ENCODE data around the gene HCFC1R1. TPM values are rescaled to one million over a fixed set of nuclear protein-coding genes. Genes with fewer than 3 reads are reported as not detected.

HCFC1R1 gene
- total and polyA plus RNA-seq, 12 donors, result 29.7 to 609 (median 63.5) TPM

DNA sequence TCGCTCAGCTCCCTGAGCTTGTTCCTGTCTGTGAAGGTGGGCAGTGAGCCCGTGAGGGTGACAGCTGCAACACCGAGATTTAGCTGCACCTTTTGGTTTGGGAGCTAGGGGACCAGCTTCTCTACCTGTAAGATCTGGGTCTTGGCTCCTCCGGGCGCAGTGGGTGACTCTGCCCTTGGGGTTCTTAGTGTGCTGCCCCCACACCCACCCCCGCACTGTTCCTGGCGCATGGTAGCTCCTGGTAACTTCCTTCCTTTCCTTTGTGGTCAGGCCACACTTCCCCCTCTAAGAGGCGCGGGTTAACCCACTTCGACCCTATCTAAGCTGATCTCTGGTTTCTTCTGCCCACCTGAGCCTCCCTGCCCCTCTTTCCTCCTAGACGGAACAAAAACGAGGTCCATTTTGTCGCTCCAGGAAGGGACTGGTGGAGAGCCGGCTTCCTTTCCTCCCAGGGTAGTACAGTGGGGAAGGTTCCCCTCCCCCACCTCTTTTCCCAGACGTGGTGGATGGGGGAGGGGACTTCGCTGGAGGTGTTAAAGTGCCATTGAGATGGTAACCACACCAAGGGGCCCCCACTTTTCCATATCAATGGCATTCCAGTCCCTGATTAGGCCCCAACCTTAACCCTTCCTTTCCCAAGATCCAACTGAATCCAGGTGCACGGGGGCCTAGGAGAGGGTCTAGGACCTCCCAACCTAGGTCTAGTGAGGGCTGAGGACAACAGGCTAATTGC lies 15.6 kb downstream of the HCFC1R1 start:
- no peaks in the 10 kb centered on the region for H3K9me3 ChIP-seq (replicated peaks in 1 of 3)
- peaks cover 0 to 4% of the 10 kb centered on the region in 2 donors for H3K4me1 ChIP-seq (replicated peaks in 1 of 2)
- intact Hi-C loops (cut with DNase I), result no loop called here
- 18 to 23% (median 19%) methylated on average over 15 to 17 of the region's 17 CpGs for WGBS, 4 donors
- peaks cover 12% of the 10 kb centered on the region for H3K27me3 ChIP-seq
- no peaks in the 10 kb centered on the region for H3K36me3 ChIP-seq (replicated peaks in 1 of 2)
- H3K27ac ChIP-seq, result no peak overlapping the region
- TF ChIP-seq POLR2A (IDR thresholded peaks at IDR 0.05), result no peak
- TF ChIP-seq CTCF (IDR thresholded peaks at IDR 0.05), result no peak
- DNase-seq, result no peak
- no peak overlapping the region for H3K4me3 ChIP-seq

DNA sequence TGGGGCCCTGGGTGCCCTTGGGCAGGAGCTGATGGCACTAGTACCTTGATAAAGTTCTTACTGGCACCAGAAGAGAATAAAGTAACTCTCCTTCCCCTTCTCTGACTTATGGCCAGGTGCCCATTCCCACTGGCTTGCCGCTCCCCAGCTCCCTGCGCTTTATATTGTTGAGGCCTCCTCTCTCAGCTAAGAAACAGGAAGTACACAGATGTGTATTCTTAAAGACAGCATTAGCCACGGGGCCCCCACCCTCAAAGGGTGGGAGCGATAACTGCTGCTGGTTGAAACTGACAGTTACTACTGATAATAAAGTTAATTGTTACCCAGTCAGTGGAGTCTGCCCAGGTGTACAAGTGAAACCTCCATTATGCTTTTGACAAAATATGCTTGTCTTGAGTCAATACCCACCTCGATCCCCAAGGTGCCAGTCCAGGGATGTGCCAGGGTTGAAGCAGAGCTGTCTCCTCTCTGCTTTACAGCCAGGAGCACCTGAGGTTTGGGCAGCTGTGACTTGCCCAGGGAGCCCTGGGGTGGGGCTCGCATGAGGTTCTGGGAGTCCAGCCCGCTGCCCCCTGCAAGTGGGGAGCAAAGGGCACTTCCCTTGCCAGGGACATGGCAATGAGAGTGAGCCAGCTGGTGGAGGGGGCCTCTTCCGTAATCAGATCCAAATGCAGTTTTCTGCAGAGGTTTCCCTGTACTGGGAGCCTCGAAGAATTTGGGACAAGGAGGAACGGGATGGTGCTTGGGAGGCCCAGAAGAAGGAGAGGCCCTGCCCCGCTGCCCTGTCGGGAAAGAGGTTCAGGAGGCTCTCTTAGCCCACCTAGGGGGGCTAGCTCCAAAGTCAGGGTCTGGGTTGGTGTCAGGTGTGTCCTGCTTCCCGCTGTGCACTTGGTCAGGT lies 16.4 kb downstream of the HCFC1R1 start:
- intact Hi-C loops (cut with DNase I), result no loop called here
- Histone ChIP-seq H3K36me3 (replicated peaks in 1 of 2) (no peaks in the 10 kb centered on the region), H3K4me3 (no peak overlapping the region), H3K9me3 (replicated peaks in 1 of 3) (no peaks in the 10 kb centered on the region), H3K4me1 (replicated peaks in 1 of 2) (peaks cover 0 to 4% of the 10 kb centered on the region in 2 donors), H3K27ac (no peak overlapping the region), H3K27me3 (peaks cover 12% of the 10 kb centered on the region)
- TF ChIP-seq POLR2A (IDR thresholded peaks at IDR 0.05) (no peak), CTCF (IDR thresholded peaks at IDR 0.05) (no peak)
- WGBS, 4 donors, result 51 to 71% (median 57%) methylated on average over 9 to 13 of the region's 13 CpGs
- DNase-seq, result no peak

DNA sequence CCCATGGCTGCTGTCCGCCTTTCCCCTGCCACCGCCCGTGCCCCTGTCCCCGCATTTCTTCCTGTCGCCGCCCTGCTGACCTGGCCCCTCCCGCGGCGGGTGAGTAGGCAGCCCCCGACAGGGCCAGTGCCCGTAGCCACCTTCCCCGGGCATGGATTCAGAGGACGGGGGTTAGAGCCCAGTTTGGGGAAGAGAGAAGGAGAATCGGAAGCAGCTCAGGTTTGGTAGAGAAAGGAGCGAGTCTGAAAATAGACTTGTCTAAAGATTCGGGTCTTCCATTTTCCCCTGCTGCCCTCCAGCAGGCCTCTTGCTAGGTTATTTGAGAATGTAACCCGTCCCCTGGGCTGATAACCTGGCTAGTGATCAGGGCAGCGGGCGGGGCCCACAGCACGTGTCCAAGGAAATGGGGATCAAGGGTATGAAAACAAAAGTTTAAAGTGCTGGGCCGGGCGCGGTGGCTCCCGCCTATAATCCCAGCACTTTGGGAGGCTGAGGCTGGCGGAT lies 18.9 kb downstream of the HCFC1R1 start:
- TF ChIP-seq POLR2A (IDR thresholded peaks at IDR 0.05), result no peak
- no peak for TF ChIP-seq CTCF (IDR thresholded peaks at IDR 0.05)
- no peak overlapping the region for H3K27ac ChIP-seq
- DNase-seq, result no peak
- WGBS, 4 donors, result 9 to 15% (median 10%) methylated on average over 18 to 25 of the region's 25 CpGs
- H3K27me3 ChIP-seq, result peaks cover 12% of the 10 kb centered on the region
- H3K4me1 ChIP-seq (replicated peaks in 1 of 2), result peaks cover 0 to 4% of the 10 kb centered on the region in 2 donors
- H3K9me3 ChIP-seq (replicated peaks in 1 of 3), result no peaks in the 10 kb centered on the region
- no peaks in the 10 kb centered on the region for H3K36me3 ChIP-seq (replicated peaks in 1 of 2)
- peak overlapping the region in 1 of 4 donors; percentile 45 for H3K4me3 ChIP-seq
- intact Hi-C loops (cut with DNase I), result no loop called here

DNA sequence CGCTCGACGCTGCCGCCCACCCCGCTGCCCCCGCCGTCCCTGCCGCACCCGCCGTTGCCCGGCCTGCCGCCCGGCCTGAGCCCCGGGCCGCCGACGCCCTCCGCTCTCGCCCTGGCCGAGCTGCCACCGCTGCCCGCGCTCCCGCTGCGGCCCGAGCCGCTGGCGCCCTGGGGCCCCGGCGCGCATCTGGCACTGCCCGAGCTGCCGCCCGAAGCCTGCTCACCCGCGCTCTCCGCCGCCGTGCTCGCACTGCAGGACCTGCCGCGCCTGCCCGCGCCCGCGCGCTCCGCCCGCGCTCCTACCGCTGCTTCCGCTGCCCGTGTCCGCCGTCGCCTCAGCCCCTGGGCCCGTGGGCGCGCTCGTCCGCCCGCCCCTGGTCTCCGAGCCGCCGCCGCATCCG lies 19.4 kb downstream of the HCFC1R1 start:
- intact Hi-C loops (cut with DNase I), result no loop called here
- H3K36me3 ChIP-seq (replicated peaks in 1 of 2), result no peaks in the 10 kb centered on the region
- 0 to 1% methylated on average over 36 to 58 of the region's 67 CpGs; no CpG with 5 or more reads in 2 of the 4 donors for WGBS, 4 donors
- TF ChIP-seq POLR2A (IDR thresholded peaks at IDR 0.05) (no peak), CTCF (IDR thresholded peaks at IDR 0.05) (no peak)
- peak overlapping the region in 1 of 4 donors; percentile 16 for H3K4me3 ChIP-seq
- peaks cover 7% of the 10 kb centered on the region for H3K27me3 ChIP-seq
- peak in 1 of 7 donors; percentile 26 for DNase-seq
- peaks cover 0 to 4% of the 10 kb centered on the region in 2 donors for H3K4me1 ChIP-seq (replicated peaks in 1 of 2)
- peak overlapping the region in 1 of 5 donors; percentile 71 for H3K27ac ChIP-seq
- no peaks in the 10 kb centered on the region for H3K9me3 ChIP-seq (replicated peaks in 1 of 3)

Data from adrenal gland (tissue), 12 donors.